Endothelial cell of umbilical vein (primary cell): ENCODE data around the gene NFS1. TPM values are rescaled to one million over a fixed set of nuclear protein-coding genes. Genes with fewer than 3 reads are reported as not detected.

Source experiments
- BruUV-seq: library from RNA; stranded (reverse); fragments of 400-500 nt; replicated peaks from 2 replicates; lab custom pipeline; 2021; lab: Mats Ljungman, UMichigan
- CTCF ChIA-PET: fragments of 300-600, 350-600 bp; sonication (Branson Sonifier 250); formaldehyde crosslinking; loops from one replicate; lab custom pipeline; 2021; ENCODE audit warnings: antibody characterized with exemption, inconsistent platforms; lab: Charles Lee
- POLR2A ChIA-PET: fragments of 300-600, 350-600 bp; sonication (Branson Sonifier 250); formaldehyde crosslinking; loops from one replicate; lab custom pipeline; 2021; ENCODE audit warnings: antibody characterized with exemption, inconsistent platforms; lab: Charles Lee
- DNase-seq: peaks from one replicate; pipeline ENCODE4 v3.0.0-alpha.2; 2011; ENCODE audit warnings: low read depth, low spot score
- FAIRE-seq: peaks from 2 replicates; lab custom pipeline; 2011; peaks lifted over from hg19 to GRCh38; lab: Jason Lieb, UNC
- H2AFZ ChIP-seq: 2 replicates; pipeline ENCODE4 v1.6.0; 2012; ENCODE audit warnings: low read depth, low read length, control low read depth, inconsistent platforms
- H3K27ac ChIP-seq: 2 replicates; pipeline ENCODE4 v1.5.1; 2011; ENCODE audit warnings: low read depth, mild to moderate bottlenecking, control low read depth, low read length, moderate library complexity; ENCODE audit not compliant: insufficient read depth
- H3K27me3 ChIP-seq, 2 experiments: 2 replicates each; pipeline versions ENCODE4 v1.6.0 to v1.6.1; 2011; ENCODE audit warnings: low read length in 2 of 2, mixed read lengths in 1 of 2; ENCODE audit not compliant: control insufficient read depth in 2 of 2, insufficient read depth in 2 of 2
- H3K36me3 ChIP-seq, 2 experiments: 2 replicates in 1 of 2; 3 replicates in 1 of 2; pipeline ENCODE4 v1.5.1; 2011; ENCODE audit warnings: low read length in 2 of 2, mild to moderate bottlenecking in 1 of 2, moderate library complexity in 1 of 2; ENCODE audit not compliant: control insufficient read depth in 2 of 2, insufficient read depth in 2 of 2; ENCODE audit errors: extremely low read depth in 1 of 2
- H3K4me1 ChIP-seq: 3 replicates; pipeline ENCODE4 v1.5.1; 2011; ENCODE audit warnings: mild to moderate bottlenecking, low read length; ENCODE audit not compliant: control insufficient read depth, insufficient read depth; ENCODE audit errors: extremely low read depth
- H3K4me2 ChIP-seq: 2 replicates; pipeline ENCODE4 v1.6.1; 2011; ENCODE audit warnings: low read length, control low read depth, mixed read lengths; ENCODE audit not compliant: insufficient read depth
- H3K4me3 ChIP-seq, 3 experiments: fragments of 200-600 bp in 1 of 3; sonication (generic), shearing (Covaris generic) in 1 of 3; replicated peaks in 1 of 3; 2 replicates each; pipeline ENCODE4 v1.5.1; 2011 to 2016; ENCODE audit warnings: control low read depth in 3 of 3, low read length in 3 of 3, mild to moderate bottlenecking in 2 of 3, inconsistent platforms in 1 of 3, low read depth in 1 of 3, moderate library complexity in 1 of 3; ENCODE audit not compliant: insufficient read depth in 1 of 3
- H3K79me2 ChIP-seq: 2 replicates; pipeline ENCODE4 v1.6.0; 2012; ENCODE audit warnings: low read length, inconsistent platforms; ENCODE audit not compliant: control insufficient read depth, insufficient read depth
- H3K9ac ChIP-seq: replicated peaks from 2 replicates; pipeline ENCODE3; 2011; ENCODE audit warnings: low read length, control low read depth; ENCODE audit not compliant: insufficient read depth; ENCODE audit errors: extremely low read depth
- H3K9me1 ChIP-seq: replicated peaks from 3 replicates; pipeline ENCODE4 v1.6.0; 2011; ENCODE audit warnings: mild to moderate bottlenecking, low read length; ENCODE audit not compliant: control insufficient read depth, insufficient read depth; ENCODE audit errors: extremely low read depth
- H3K9me3 ChIP-seq: replicated peaks from 2 replicates; pipeline ENCODE4 v1.5.1; 2012; ENCODE audit warnings: low read length, inconsistent platforms; ENCODE audit not compliant: control insufficient read depth, insufficient read depth
- H4K20me1 ChIP-seq: replicated peaks from 2 replicates; pipeline ENCODE3; 2011; ENCODE audit warnings: mild to moderate bottlenecking, low read length; ENCODE audit not compliant: control insufficient read depth, insufficient read depth; ENCODE audit errors: extremely low read depth
- CTCF ChIP-seq, 2 donors: IDR thresholded peaks; 1 replicate in 1 of 2; 2 replicates in 1 of 2; pipeline ENCODE4 v1.5.1; 2011; ENCODE audit warnings: low read length in 2 of 2, mild to moderate bottlenecking in 2 of 2, moderate library complexity in 2 of 2, control low read depth in 1 of 2, inconsistent platforms in 1 of 2, low read depth in 1 of 2; ENCODE audit not compliant: insufficient read depth in 1 of 2; ENCODE audit errors: extremely low read depth in 1 of 2
- EZH2 ChIP-seq: IDR thresholded peaks from 2 replicates; pipeline ENCODE4 v1.6.1; 2012; ENCODE audit warnings: borderline replicate concordance, low read depth, mild to moderate bottlenecking, moderate library complexity, low read length, inconsistent platforms; ENCODE audit not compliant: severe bottlenecking
- FOS ChIP-seq: IDR thresholded peaks from 2 replicates; pipeline ENCODE4 v1.6.1; 2011; ENCODE audit warnings: mild to moderate bottlenecking, low read length, moderate library complexity, borderline replicate concordance; ENCODE audit not compliant: insufficient read depth
- GATA2 ChIP-seq: IDR thresholded peaks from 2 replicates; pipeline ENCODE4 v1.7.0; 2011; ENCODE audit warnings: low read depth, mild to moderate bottlenecking, moderate library complexity, mixed read lengths, low read length; ENCODE audit not compliant: insufficient read length, insufficient read depth
- JUN ChIP-seq: IDR thresholded peaks from 2 replicates; pipeline ENCODE4 v1.6.1; 2011; ENCODE audit warnings: borderline replicate concordance, low read depth; ENCODE audit not compliant: insufficient read length, insufficient read depth
- MAX ChIP-seq: IDR thresholded peaks from 2 replicates; pipeline ENCODE4 v1.6.1; 2011; ENCODE audit not compliant: insufficient read depth, insufficient read length
- MYC ChIP-seq: IDR thresholded peaks from one replicate; pipeline ENCODE4 v1.6.1; 2011; ENCODE audit warnings: mild to moderate bottlenecking, low read depth, low read length
- POLR2A ChIP-seq: IDR thresholded peaks from 2 replicates; pipeline ENCODE4 v1.6.1; 2012; ENCODE audit warnings: low read depth, mild to moderate bottlenecking, control low read depth, low read length
- POLR2AphosphoS5 ChIP-seq: IDR thresholded peaks from 2 replicates; pipeline ENCODE4 v1.6.1; 2012; ENCODE audit warnings: low read depth, mild to moderate bottlenecking, control low read depth, low read length, moderate library complexity; ENCODE audit not compliant: insufficient read depth
- dilution Hi-C: fragments of 300-500 bp; cut with MboI; formaldehyde crosslinking; loops from one replicate; pipeline ENCODE4 v1.15.0; 2019; ENCODE audit warnings: low sequenced_read_pairs; ENCODE audit not compliant: extremely low pct_ligation_motif_present
- intact Hi-C: fragments of 100-400 bp; cut with micrococcal nuclease; formaldehyde crosslinking; loops from one replicate; pipeline ENCODE4 v1.10.0; 2022
- polyA plus RNA-seq, 4 experiments: library from polyadenylated mRNA; depleted of rRNA in 3 of 4; stranded (reverse) in 3 of 4; unstranded in 1 of 4; fragments of >200 nt; gene quantifications; 2 replicates each; pipeline versions ENCODE4 v1.2.1 to v1.2.3, GENCODE V29; 2011 to 2012; ENCODE audit warnings: missing spikeins in 1 of 4
- total RNA-seq: library from RNA; stranded (reverse); gene quantifications from 2 replicates; pipeline ENCODE4 v1.2.3, GENCODE V29; 2021

Gene NFS1
- total and polyA plus RNA-seq, 2 donors (not counting 3 experiments of a cell fraction or from before 2014, with no cell fraction given): 25.1 to 28.4 TPM

GRCh38 chr20:35697696-35698297 lies 1.4 kb downstream of the NFS1 start:
- H3K4me2 ChIP-seq: peak overlapping the region; percentile 60
- no peak overlapping the region for H3K27ac ChIP-seq
- BruUV-seq: no TSS peak
- DNase-seq (no peak), FAIRE-seq (no peak)
- H3K27me3 ChIP-seq: no peaks in the 10 kb centered on the region
- CTCF ChIA-PET: interaction anchor here (0.8 kb wide), 1 partner anchor 186 kb away, joined by 3 read pairs; no protein-coding TSS in a partner anchor
- H2AFZ ChIP-seq: peak overlapping the region; percentile 73
- no peak for TF ChIP-seq POLR2AphosphoS5
- TF ChIP-seq CTCF (IDR thresholded peaks at IDR 0.05; ENCODE audit: extremely low read depth in 1 of 2, insufficient read depth in 1 of 2, low read depth in 1 of 2, low read length in 2 of 2): no peak
- TF ChIP-seq EZH2: no peak
- no peak for TF ChIP-seq MYC
- TF ChIP-seq POLR2A: no peak
- no peak for TF ChIP-seq FOS
- no peak for TF ChIP-seq MAX
- TF ChIP-seq JUN: no peak
- TF ChIP-seq GATA2: no peak
- peaks cover 0 to 12% of the 10 kb centered on the region in 2 experiments for H3K36me3 ChIP-seq
- dilution Hi-C loops: no loop called here
- no peaks in the 10 kb centered on the region for H4K20me1 ChIP-seq
- H3K79me2 ChIP-seq: peaks cover 13% of the 10 kb centered on the region
- peak overlapping the region in 1 of 3 experiments; percentile 87 for H3K4me3 ChIP-seq
- no peak overlapping the region for H3K9ac ChIP-seq
- no peaks in the 10 kb centered on the region for H3K9me1 ChIP-seq
- intact Hi-C loops: loop anchor here (2.0 to 10.0 kb wide), 3 partner anchors 33 to 183 kb away; partner anchors contain the start of genes CPNE1 and RBM12
- H3K9me3 ChIP-seq: no peaks in the 10 kb centered on the region
- H3K4me1 ChIP-seq: peaks cover 17% of the 10 kb centered on the region
- POLR2A ChIA-PET: no interaction called here
